B cell (primary cell): ENCODE data around the gene VSTM2L. TPM values are rescaled to one million over a fixed set of nuclear protein-coding genes. Genes with fewer than 3 reads are reported as not detected.

ENCODE experiments used
- ATAC-seq: fragments of 200-7000 bp; cut with Tn5 transposase; one replicate; pipeline ENCODE4 v1.10.0; 2021; ENCODE audit warnings: low read depth, mild to moderate bottlenecking, moderate number of reproducible peaks, moderate library complexity
- CTCF ChIA-PET: fragments of 350-600 bp; sonication (Branson Sonifier 250); formaldehyde crosslinking; loops from one replicate; lab custom pipeline; 2021; ENCODE audit warnings: antibody characterized with exemption, inconsistent platforms; lab: Charles Lee
- POLR2A ChIA-PET: fragments of 350-600 bp; sonication (Branson Sonifier 250); formaldehyde crosslinking; loops from one replicate; lab custom pipeline; 2021; ENCODE audit warnings: antibody characterized with exemption; lab: Charles Lee
- DNase-seq: peaks from one replicate; pipeline ENCODE4 v3.0.0; 2013
- H2AFZ ChIP-seq: 2 replicates; pipeline ENCODE4 v1.6.1; 2012; ENCODE audit warnings: mild to moderate bottlenecking, low read depth, low read length; ENCODE audit not compliant: insufficient read depth, poor library complexity, severe bottlenecking
- H3K27ac ChIP-seq, 2 donors: 1 replicate in 1 of 2; 2 replicates in 1 of 2; pipeline ENCODE4 v1.5.1; 2012 to 2013; ENCODE audit warnings: low read length in 2 of 2, mild to moderate bottlenecking in 2 of 2, moderate library complexity in 1 of 2
- H3K27me3 ChIP-seq, 4 experiments: fragments of 200-600 bp in 1 of 4; sonication (generic) in 1 of 4; replicated peaks in 1 of 4; 1 replicate in 2 of 4; 2 replicates in 2 of 4; pipeline versions ENCODE4 v1.6.1 to v1.7.0; 2013 to 2016; ENCODE audit warnings: low read length in 3 of 4, mild to moderate bottlenecking in 2 of 4, mixed read lengths in 1 of 4, moderate library complexity in 1 of 4; ENCODE audit not compliant: insufficient read depth in 4 of 4, control insufficient read depth in 3 of 4; ENCODE audit errors: control extremely low read depth in 1 of 4
- H3K36me3 ChIP-seq, 2 experiments: replicated peaks in 1 of 2; 1 replicate in 1 of 2; 2 replicates in 1 of 2; pipeline versions ENCODE4 v1.6.1 to v1.7.1; 2013; ENCODE audit warnings: low read length in 1 of 2; ENCODE audit not compliant: insufficient read depth in 2 of 2, control insufficient read depth in 1 of 2; ENCODE audit errors: control extremely low read depth in 1 of 2, extremely low read depth in 1 of 2
- H3K4me1 ChIP-seq, 2 donors: fragments of 200-600 bp in 1 of 2; sonication (generic) in 1 of 2; 1 replicate in 1 of 2; 2 replicates in 1 of 2; pipeline versions ENCODE4 v1.5.1 to v1.6.1; 2013 to 2017; ENCODE audit warnings: low read length in 2 of 2; ENCODE audit not compliant: control insufficient read depth in 2 of 2, insufficient read depth in 2 of 2
- H3K4me2 ChIP-seq: replicated peaks from 2 replicates; pipeline ENCODE3; 2012; ENCODE audit warnings: mild to moderate bottlenecking, low read depth, low read length; ENCODE audit not compliant: poor library complexity, severe bottlenecking
- H3K4me3 ChIP-seq, 5 experiments: fragments of 200-600 bp in 1 of 5; sonication (generic) in 1 of 5; 1 replicate in 3 of 5; 2 replicates in 2 of 5; pipeline versions ENCODE4 v1.5.1 to v1.7.0; 2011 to 2016; ENCODE audit warnings: low read length in 4 of 5, mild to moderate bottlenecking in 4 of 5, low read depth in 2 of 5, control low read depth in 1 of 5, moderate library complexity in 1 of 5; ENCODE audit not compliant: insufficient read depth in 1 of 5; ENCODE audit errors: control extremely low read depth in 1 of 5, extremely low read depth in 1 of 5
- H3K79me2 ChIP-seq: fragments of 200-600 bp; sonication (generic); one replicate; pipeline ENCODE4 v1.6.0; 2016; ENCODE audit warnings: low read length; ENCODE audit not compliant: control insufficient read depth, insufficient read depth
- H3K9ac ChIP-seq: fragments of 200-600 bp; sonication (generic); 2 replicates; pipeline ENCODE4 v1.6.1; 2017; ENCODE audit warnings: mild to moderate bottlenecking, low read length, moderate library complexity
- H3K9me3 ChIP-seq, 3 donors: one replicate each; pipeline versions ENCODE4 v1.6.1 to v1.7.1; 2013; ENCODE audit warnings: low read length in 2 of 3; ENCODE audit not compliant: control insufficient read depth in 2 of 3, insufficient read depth in 1 of 3; ENCODE audit errors: control extremely low read depth in 1 of 3
- H4K20me1 ChIP-seq: 2 replicates; pipeline ENCODE4 v1.6.0; 2012; ENCODE audit warnings: mild to moderate bottlenecking, low read length; ENCODE audit not compliant: insufficient read depth, control insufficient read depth, poor library complexity, severe bottlenecking
- H3K27ac Mint-ChIP-seq: one replicate; pipeline ENCODE4 v1.8.0; 2021; ENCODE audit warnings: mixed read lengths
- H3K27me3 Mint-ChIP-seq: one replicate; pipeline ENCODE4 v1.8.0; 2021; ENCODE audit warnings: mixed read lengths
- H3K4me1 Mint-ChIP-seq: one replicate; pipeline ENCODE4 v1.8.0; 2021; ENCODE audit warnings: mixed read lengths
- H3K4me3 Mint-ChIP-seq: one replicate; pipeline ENCODE4 v1.8.0; 2021; ENCODE audit warnings: mixed read lengths
- H3K9me3 Mint-ChIP-seq: one replicate; pipeline ENCODE4 v1.8.0; 2022; ENCODE audit warnings: mixed read lengths; ENCODE audit not compliant: insufficient read depth
- EZH2 ChIP-seq: IDR thresholded peaks from 2 replicates; pipeline ENCODE4 v1.6.1; 2012; ENCODE audit warnings: borderline replicate concordance, low read depth, mild to moderate bottlenecking, moderate library complexity, low read length; ENCODE audit not compliant: insufficient read depth, poor library complexity, severe bottlenecking
- WGBS: methylation state at CpG from one replicate; pipeline ENCODE4 v1.1.5; 2013; ENCODE audit warnings: missing lambda C conversion rate; ENCODE audit not compliant: insufficient coverage; 5-methylcytosine and 5-hydroxymethylcytosine counted together
- intact Hi-C: fragments of 100-400 bp; cut with micrococcal nuclease; formaldehyde crosslinking; loops from one replicate; pipeline ENCODE4 v1.10.0; 2022
- polyA plus RNA-seq: library from polyadenylated mRNA; depleted of rRNA; stranded (reverse); fragments of >200 nt; gene quantifications from 2 replicates; pipeline ENCODE4 v1.2.3, GENCODE V29; 2012
- total RNA-seq, 2 donors: library from RNA; stranded (reverse); fragments of 120-200 nt in 1 of 2; gene quantifications; 1 replicate in 1 of 2; 2 replicates in 1 of 2; pipeline versions ENCODE4 v1.2.3 to v1.2.4, GENCODE V29; 2013 to 2022
- TF ChIP-seq, protein P1 (sequence below): fragments of 200-600 bp; IDR thresholded peaks from one replicate; pipeline ENCODE4 v1.8.0; 2022; ENCODE audit warnings: antibody characterized with exemption, mild to moderate bottlenecking

Gene VSTM2L
- total and polyA plus RNA-seq, 2 donors (not counting 1 experiment from before 2014, with no cell fraction given) = 0.25 TPM; not detected in 1

- Histone ChIP-seq H4K20me1 (peaks cover 6% of the 10 kb centered on the region), H3K9ac (no peak overlapping the region), H3K27ac (no peak overlapping the region), H3K27me3 (no peaks in the 10 kb centered on the region), H3K4me1 (peaks cover 13 to 18% of the 10 kb centered on the region in 2 donors), H3K4me3 (no peak overlapping the region), H3K36me3 (peaks cover 0 to 57% of the 10 kb centered on the region in 2 experiments), H3K79me2 (no peaks in the 10 kb centered on the region), H3K4me2 (no peak overlapping the region), H3K9me3 (no peaks in the 10 kb centered on the region), H2AFZ (no peak overlapping the region)
- Mint-ChIP-seq H3K4me3 (no peak overlapping the region), H3K27ac (no peak overlapping the region), H3K4me1 (peaks cover 17% of the 10 kb centered on the region), H3K9me3 (no peaks in the 10 kb centered on the region), H3K27me3 (no peaks in the 10 kb centered on the region)
- intact Hi-C loops = no loop called here
- ChIA-PET POLR2A (no interaction called here), CTCF (no interaction called here)
- DNase-seq (no peak), ATAC-seq (no peak)
- TF ChIP-seq, protein P1, sequence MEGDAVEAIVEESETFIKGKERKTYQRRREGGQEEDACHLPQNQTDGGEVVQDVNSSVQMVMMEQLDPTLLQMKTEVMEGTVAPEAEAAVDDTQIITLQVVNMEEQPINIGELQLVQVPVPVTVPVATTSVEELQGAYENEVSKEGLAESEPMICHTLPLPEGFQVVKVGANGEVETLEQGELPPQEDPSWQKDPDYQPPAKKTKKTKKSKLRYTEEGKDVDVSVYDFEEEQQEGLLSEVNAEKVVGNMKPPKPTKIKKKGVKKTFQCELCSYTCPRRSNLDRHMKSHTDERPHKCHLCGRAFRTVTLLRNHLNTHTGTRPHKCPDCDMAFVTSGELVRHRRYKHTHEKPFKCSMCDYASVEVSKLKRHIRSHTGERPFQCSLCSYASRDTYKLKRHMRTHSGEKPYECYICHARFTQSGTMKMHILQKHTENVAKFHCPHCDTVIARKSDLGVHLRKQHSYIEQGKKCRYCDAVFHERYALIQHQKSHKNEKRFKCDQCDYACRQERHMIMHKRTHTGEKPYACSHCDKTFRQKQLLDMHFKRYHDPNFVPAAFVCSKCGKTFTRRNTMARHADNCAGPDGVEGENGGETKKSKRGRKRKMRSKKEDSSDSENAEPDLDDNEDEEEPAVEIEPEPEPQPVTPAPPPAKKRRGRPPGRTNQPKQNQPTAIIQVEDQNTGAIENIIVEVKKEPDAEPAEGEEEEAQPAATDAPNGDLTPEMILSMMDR = no peak
- no peak for TF ChIP-seq EZH2
- WGBS = 98% methylated on average over 11 of the region's 12 CpGs
Measured at GRCh38 chr20:37987602-37988290, 84.8 kb downstream of the VSTM2L start.

DNA sequence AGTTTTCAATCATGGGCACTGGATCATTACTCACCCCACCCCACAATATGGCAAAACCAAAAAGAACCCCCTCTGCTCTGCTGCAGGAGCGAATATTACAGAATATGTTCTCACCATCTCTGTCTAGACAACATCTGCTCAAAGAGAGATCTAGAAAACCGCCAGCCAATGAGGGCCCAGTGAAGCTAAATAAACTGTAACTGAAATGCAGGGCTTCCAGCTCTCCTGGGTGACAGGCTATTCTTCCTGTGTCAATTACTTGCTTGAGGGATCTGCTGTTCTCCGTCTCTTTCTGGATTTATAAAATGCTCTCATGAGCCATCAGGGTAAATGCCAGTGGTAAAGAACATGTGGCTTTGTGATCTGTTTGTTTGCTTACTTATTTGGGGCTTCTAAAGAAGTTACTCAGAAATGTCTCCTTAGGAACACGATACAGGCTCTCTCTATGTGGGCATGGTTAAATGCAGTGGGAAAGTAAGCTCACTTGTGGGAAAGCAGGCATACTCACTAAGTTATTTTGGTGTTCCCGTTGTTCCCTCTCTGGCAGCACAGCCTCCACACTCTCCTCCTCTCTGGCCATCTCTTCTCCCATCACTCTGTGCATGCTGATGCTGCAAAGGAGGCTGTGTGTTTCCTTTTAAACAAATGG is 85.5 kb downstream of the VSTM2L start:
- CTCF ChIA-PET = no interaction called here
- Mint-ChIP-seq H3K27ac (no peak overlapping the region), H3K4me1 (peaks cover 18% of the 10 kb centered on the region), H3K4me3 (no peak overlapping the region), H3K27me3 (no peaks in the 10 kb centered on the region), H3K9me3 (no peaks in the 10 kb centered on the region)
- Histone ChIP-seq H3K36me3 (peaks cover 0 to 52% of the 10 kb centered on the region in 2 experiments), H3K4me1 (peaks cover 13 to 18% of the 10 kb centered on the region in 2 donors), H3K4me2 (no peak overlapping the region), H3K9me3 (no peaks in the 10 kb centered on the region), H3K79me2 (no peaks in the 10 kb centered on the region), H3K27ac (no peak overlapping the region), H2AFZ (no peak overlapping the region), H3K4me3 (no peak overlapping the region), H3K27me3 (no peaks in the 10 kb centered on the region), H3K9ac (no peak overlapping the region), H4K20me1 (peaks cover 6% of the 10 kb centered on the region)
- DNase-seq = no peak
- POLR2A ChIA-PET = no interaction called here
- WGBS = 98% methylated on average over 4 of the region's 5 CpGs
- no peak for TF ChIP-seq EZH2
- TF ChIP-seq, protein P1 = no peak
- intact Hi-C loops = no loop called here
- no peak for ATAC-seq
